Gastroesophageal sphincter (tissue), 3 donors: ENCODE measurements around the gene ANO7.

Experiments
- EP300 ChIP-seq: sonication (generic); formaldehyde crosslinking; IDR thresholded peaks from one replicate; pipeline ENCODE4 v1.6.1; 2017; ENCODE audit warnings: antibody characterized with exemption, mild to moderate bottlenecking
- POLR2A ChIP-seq, 2 donors: fragments of 450-650 bp; IDR thresholded peaks; one replicate each; pipeline ENCODE4 v1.6.1; 2017; ENCODE audit warnings: antibody characterized with exemption in 2 of 2, mild to moderate bottlenecking in 2 of 2, moderate library complexity in 1 of 2
- POLR2AphosphoS5 ChIP-seq: sonication (generic); formaldehyde crosslinking; IDR thresholded peaks from one replicate; pipeline ENCODE4 v1.6.1; 2017; ENCODE audit warnings: antibody characterized with exemption
- TF ChIP-seq, protein P1 (sequence below), 4 experiments: fragments of 200-600 bp in 2 of 4; fragments of 450-650 bp in 2 of 4; sonication (generic) in 1 of 4; IDR thresholded peaks; one replicate each; pipeline ENCODE4 v1.5.1; 2017 to 2019; ENCODE audit warnings: antibody characterized with exemption in 4 of 4, mild to moderate bottlenecking in 2 of 4, moderate library complexity in 2 of 4

DNA sequence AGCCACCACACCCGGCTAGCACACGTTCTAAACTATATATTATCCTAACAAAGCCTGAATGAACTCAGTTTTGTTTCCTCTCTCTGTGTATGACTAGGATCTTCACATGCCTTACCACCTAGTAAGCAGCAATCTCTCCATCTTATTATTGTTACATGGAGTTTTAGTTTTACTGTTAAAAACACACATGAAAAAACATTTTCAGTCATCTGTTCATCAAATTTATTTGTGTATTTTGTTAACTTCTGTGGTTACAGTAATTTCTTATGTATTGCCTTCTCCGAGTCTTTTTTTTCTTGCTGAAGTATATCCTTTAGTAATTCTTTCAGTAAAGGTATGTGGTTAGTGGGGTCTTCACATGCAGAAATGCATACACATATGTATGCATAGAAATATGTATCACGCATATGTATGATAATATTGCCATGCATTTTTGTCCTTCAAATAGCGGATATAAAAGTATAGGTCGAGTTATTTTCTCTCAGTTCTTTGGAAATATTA lies 31.4 kb downstream of the ANO7 start:
- TF ChIP-seq, protein P1, sequence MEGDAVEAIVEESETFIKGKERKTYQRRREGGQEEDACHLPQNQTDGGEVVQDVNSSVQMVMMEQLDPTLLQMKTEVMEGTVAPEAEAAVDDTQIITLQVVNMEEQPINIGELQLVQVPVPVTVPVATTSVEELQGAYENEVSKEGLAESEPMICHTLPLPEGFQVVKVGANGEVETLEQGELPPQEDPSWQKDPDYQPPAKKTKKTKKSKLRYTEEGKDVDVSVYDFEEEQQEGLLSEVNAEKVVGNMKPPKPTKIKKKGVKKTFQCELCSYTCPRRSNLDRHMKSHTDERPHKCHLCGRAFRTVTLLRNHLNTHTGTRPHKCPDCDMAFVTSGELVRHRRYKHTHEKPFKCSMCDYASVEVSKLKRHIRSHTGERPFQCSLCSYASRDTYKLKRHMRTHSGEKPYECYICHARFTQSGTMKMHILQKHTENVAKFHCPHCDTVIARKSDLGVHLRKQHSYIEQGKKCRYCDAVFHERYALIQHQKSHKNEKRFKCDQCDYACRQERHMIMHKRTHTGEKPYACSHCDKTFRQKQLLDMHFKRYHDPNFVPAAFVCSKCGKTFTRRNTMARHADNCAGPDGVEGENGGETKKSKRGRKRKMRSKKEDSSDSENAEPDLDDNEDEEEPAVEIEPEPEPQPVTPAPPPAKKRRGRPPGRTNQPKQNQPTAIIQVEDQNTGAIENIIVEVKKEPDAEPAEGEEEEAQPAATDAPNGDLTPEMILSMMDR (IDR thresholded peaks at IDR 0.05) = no peak
- no peak for TF ChIP-seq EP300
- no peak for TF ChIP-seq POLR2A (IDR thresholded peaks at IDR 0.05)
- TF ChIP-seq POLR2AphosphoS5 = no peak
